GM18861 (cell line): ENCODE results near the gene TBL3.
A peak's percentile ranks its signal among the peaks of the same experiment; 100 is the strongest.
"Not testable (repeated sequence)": the region's sequence is repeated elsewhere in the genome, so short reads cannot be mapped to it uniquely, and the experiment has no call there.

Experiments used
- ATAC-seq: cut with Tn5 transposase; IDR thresholded peaks from one replicate; pipeline ENCODE4 v1.9.1; 2021; ENCODE audit not compliant: unreplicated experiment

Gene TBL3

DNA sequence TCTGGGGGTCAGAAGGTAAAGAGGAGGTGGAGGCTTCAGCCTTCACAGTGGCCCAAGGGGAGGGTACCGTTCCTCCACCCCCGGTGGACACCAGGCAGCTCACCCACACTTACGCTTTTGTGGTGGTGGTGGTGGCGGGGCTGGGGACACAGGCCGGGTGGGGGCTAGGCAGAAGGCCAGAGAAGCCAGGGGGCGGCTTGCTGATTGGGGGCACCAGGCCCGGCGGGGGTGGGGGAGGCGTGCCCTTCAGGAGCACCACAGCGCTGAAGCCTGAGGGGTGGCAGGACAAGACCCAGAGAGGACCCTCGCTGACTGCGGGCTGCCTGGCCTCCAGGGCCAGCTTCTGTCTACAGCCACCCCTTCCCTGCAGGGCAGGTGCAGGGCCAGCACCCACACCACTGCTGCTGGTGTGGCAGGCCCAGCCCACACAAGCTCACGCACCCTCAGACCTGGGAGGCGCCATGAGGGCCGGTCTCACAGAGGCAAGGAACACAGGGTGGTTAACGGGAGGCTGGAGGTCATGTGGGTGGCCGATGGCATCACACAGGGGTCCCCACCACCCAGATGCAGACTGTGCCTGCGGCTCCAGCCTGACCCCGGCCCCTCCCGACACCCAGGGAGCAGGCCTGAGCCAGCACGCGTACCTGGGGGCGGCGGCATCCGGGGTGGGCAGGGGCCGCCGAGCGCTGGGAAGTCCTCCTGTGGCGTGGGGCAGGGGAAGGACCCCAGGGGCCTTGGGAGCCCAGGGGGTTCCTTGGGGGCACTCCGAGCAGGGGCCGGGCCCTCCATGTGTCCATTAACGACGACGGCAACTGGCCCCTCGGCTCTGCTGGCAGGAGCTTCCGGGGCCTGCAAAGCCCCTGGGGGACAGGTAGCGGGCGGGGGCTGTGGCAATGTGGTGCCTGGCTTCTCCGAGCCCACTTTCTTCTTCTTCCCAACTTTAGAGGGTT is 27.3 kb downstream of the TBL3 start:
- ATAC-seq, result no peak

DNA sequence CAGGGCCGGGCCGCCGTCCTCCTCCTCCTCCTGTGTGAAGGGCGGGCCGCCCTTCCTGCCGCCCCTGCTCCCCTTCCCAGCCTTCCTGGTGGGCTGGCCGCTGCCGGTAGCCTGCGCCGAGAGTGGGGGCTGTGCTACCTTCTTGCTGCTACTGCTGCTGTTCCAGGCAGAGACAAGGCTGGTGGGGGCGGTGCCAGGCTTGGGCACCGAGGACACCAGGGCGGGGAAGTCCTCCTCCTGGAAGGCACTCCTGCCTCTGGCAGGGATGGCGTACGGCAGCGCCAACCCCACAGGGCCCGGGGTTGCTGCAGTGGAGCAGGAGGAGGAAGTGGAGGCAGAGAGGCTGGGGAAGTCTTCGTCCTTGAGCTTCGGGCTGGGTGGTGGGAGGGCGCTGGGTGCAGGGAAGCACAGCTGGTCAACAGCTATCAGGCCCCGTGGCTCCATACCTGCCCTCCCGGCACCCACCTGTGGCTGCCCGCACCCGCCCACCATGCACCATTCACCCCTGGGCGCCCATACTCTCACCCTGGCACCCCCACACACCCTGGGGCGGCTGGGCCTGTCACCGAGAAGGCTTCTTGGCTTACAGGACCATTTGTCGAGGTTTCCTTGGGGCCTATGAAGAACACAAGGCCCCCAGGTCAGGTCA is 28.1 kb downstream of the TBL3 start:
- ATAC-seq, result no peak

- no peak for ATAC-seq
Observed at GRCh38 chr16:2001035-2001434, 29.2 kb downstream of the TBL3 start.

DNA sequence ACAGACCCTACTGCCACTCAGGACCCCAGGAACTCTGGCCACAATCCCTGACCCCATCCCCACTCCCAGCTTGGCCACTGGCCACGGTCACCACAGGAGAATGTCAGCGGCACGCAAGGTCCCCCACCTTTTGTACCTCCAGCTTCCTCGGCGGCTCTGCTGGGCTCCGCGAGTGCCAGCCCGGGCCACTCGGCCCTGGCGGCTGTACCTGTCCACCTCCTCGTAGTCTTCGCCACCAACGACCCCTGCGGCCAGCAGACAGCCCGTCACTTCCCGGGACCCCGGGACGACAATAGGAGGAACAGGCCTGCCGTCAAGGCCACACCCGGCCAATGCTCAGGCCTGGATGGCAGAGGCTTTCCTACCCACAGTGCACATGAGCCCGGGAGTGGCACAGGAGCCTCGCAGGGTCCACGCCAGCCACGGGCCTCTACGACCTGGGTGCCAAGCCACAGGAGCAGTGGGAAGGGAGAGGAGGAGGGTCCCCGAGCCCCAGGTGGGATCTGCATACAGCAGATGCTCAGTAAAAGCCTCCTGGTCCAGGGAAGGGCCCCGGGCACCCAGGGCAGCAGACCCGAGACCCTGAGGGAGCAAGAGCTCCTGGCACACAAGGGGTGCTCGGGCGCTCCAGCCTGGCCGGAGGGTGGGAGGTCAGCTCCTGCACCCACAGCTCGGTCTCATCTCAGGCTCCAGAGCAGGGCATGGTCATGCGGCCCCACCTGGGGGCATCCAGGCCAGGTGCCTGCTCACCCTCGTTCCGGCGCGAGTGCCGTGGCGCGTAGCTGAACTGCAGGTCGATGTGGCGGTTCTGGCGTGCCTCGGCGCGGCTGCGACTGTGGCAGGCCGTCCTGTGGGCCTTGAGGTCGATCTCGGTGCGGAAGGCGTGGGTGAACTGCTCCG is 29.9 kb downstream of the TBL3 start:
- ATAC-seq, result no peak

DNA sequence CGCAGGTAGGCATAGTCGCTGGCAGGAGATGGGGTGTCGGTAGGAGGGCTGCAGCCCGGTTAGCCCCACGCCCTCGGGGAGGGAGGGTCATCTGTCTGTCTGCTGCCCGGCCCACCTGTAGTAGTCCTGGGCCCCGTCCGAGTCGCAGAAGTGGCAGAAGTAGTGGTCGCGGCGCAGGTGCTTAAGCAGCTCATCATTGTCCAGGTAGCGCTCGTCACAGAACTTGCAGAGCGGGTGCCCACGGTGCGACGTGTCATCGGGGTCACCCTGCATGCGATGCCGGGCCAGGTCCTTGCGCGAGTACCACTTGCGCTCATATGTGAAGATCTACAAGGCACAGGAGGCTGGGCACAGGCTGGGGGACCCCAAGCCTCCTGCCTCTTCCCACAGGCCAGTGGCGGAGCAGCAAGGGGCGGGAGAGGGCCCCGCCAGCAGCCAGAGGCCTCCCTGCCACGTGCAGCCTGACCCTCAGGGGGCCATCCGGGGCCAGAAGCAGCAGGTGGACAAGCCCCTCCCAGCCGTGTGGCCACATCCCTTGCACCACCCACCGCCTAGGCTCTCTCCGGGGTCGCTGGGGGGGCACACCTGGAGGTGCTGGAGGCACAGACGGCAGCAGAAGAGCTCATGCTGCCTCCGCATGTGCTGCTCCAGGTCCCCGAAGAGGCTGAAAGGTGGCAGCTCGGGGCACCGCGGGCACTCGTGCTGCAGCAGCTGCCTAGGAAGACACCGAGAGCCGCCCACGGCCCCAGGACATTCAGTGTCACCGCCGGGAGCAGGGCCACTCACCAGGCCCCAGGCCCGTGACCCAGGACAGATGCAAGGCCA is 30.8 kb downstream of the TBL3 start:
- no peak for ATAC-seq

DNA sequence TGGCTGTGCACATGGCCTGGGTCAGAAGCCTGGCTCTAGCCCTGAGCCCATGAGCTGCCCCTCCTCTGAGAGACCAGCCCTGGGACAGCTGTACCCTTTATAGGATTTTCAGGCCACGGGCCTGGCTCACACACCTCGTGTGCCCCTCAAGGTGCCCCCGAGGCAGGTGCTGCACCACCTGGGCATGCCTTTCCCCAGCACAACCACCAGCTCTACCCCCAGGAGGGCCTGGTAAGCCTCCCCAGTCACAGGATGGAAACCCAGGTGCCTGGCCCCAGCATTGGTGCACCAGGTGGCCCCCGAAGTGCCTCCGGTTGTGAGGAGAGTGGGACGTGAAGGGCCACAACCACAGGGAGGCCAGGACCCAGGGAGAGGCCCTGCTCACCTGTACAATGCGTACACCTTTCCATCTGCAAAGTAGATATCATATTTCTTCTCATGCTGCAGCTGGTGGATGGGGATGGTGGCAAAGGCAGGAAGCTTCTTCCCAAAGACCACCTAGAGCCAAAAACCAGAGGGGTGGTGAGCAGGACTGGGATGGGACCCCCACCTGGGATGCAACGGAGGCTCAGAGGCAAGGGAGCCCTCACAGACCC is 31.5 kb downstream of the TBL3 start:
- no peak for ATAC-seq

- peak; percentile 62 for ATAC-seq
Observed at GRCh38 chr16:2003827-2004641, 32.2 kb downstream of the TBL3 start.

- ATAC-seq, result no peak
Observed at GRCh38 chr16:2004795-2005517, 33.1 kb downstream of the TBL3 start.

GRCh38 chr16:2005646-2006045 is 33.8 kb downstream of the TBL3 start:
- ATAC-seq, result no peak

GRCh38 chr16:2006317-2006716 is 34.5 kb downstream of the TBL3 start:
- ATAC-seq, result no peak

DNA sequence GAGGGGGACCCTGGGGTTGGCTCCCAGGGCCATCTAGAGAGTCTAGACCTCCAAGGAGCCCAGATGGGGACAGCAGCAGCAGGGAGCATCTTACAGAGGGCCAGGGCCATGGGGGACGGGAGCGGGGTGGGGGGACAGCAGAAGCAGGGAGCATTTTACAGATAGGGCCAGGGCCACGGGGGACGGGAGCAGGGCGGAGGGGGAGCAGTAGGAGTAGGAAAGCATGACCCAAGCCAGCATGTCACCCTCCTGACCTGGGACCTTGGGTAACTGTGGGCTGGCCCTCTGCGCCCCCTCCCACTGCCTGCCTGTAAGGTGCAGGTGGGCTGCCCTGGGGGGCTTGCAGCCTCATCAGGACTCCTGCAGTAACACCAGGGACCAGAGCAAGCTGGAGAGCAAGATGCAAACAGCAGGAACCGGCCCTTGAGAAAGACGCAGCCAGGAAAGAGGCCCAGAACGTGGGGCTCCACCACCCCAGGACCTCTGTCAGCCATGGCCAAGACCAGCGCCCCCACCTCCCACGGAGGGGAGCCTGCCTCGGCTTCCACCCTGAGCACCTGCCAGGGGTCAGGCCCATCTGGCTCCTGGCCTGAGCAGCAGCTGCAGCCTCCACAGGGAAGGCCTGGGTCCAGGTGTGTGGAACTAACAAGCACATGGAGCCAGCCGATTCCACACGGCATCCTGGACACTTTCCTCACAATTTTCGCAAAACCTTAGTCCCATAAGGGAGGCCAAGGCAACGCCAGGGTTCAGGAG is 35.4 kb downstream of the TBL3 start:
- no peak for ATAC-seq

- ATAC-seq, result no peak
Observed at GRCh38 chr16:2008009-2008526, 36.2 kb downstream of the TBL3 start.

DNA sequence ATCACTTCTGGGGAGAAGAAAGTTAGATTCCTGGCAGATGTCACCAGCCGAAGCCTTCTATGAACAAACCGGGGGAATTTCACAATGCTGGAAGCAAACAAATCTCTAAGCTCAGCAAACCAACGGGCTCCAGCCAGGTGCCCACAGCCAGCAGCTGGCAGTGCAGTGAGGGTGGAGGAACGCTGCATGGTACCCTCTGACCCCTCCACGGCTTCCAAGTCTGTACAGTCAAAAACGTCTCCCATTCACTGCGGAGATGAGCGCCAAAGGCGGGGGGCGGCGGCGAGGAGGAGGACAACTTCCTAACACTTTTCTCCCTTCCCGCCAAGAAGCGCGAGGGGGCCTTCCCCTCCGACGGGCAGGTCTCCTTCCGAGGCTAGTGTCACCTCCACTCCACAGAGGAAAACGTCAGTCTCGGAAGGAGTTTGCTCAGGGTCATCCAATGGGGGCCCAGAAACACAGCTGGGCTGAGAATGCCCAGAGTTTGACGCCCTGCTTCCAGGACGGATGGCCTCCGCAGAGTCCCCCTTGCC is 36.8 kb downstream of the TBL3 start:
- no peak for ATAC-seq

- peak; percentile 24 for ATAC-seq
Observed at GRCh38 chr16:2009164-2009711, 37.4 kb downstream of the TBL3 start.

GRCh38 chr16:2009791-2010510 is 38.1 kb downstream of the TBL3 start, which contains the start of gene ZNF598:
TSS of gene ZNF598 (minus strand) at chr16:2009821.
- peak; percentile 64 for ATAC-seq

- not testable (repeated sequence) for ATAC-seq
Observed at GRCh38 chr16:2011726-2012125, 39.9 kb downstream of the TBL3 start.
